NCI-H2029 (cell line): ENCODE measurements around the gene TSC22D2.
"Not testable (repeated sequence)": the region's sequence is repeated elsewhere in the genome, so short reads cannot be mapped to it uniquely, and the experiment has no call there.

ENCODE experiments used
- DNase-seq: peaks from one replicate; lab custom pipeline; 2025; lab: John Stamatoyannopoulos, UW

Gene TSC22D2

DNA sequence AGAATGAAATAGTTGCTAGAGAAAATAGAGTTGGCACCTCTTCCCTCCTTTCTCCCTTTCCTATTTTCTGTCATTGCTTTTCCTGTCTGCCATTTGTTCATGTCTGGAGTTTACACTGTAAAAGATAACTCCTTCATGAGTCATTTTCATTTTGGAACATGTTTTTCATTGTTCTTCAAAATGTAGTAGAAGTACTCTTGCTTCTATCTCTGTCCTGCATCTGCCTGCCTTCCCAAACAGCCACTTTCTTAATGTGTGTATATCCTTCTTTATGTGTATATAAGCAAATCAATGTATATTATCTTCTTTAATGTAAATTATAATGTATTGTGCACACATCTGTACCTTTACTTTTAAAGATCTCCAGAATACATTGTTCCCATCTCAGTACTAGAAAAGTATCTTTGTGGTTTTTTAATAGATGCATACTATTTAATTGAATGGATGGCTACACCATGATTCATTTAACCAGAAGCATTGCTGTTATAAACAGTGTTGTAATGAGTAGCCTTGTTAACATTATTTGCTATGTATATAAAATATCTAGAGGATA lies 41.1 kb downstream of the TSC22D2 start:
- no peak for DNase-seq

GRCh38 chr3:150450916-150451315 lies 42.8 kb downstream of the TSC22D2 start:
- DNase-seq = no peak

DNA sequence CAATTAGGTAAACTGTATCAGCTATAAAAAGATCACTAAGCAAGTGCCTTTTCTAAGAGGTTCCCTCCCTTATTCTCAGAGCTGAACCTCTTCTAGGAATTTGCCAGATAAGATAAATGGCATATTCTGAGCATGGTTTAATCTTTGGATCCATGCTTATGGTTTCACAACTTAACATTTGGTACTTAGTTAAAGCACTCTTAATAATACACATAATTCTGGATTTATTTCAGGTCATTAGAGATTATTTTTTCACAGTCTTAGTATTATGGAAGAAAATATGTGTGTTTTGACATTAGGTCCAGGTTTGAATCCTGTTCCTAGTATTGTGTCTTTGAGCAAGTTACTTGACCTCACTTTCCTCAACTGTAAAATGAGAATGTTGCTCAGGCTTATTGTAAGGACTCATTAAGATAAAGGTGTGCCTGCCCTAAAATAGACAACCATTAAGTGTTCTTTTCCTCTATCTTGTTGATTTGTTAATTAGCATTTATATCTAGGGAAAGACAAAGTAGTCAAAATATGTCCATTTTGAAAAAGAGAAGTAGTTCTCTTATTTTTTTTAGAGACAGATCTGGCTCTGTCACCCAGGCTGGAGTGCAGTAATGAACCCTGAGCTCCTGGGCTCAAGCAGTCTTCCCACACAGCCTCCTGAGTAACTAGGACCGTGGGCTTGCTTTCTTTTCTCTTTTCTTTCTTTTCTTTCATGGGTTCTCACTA lies 43.4 kb downstream of the TSC22D2 start:
- no peak for DNase-seq

GRCh38 chr3:150453353-150453752 lies 45.3 kb downstream of the TSC22D2 start:
- DNase-seq = no peak

- DNase-seq = no peak
These were observed 46.0 kb downstream of the TSC22D2 start for GRCh38 chr3:150454085-150454484.

- DNase-seq = no peak
These were observed 46.5 kb downstream of the TSC22D2 start for GRCh38 chr3:150454622-150455021.

GRCh38 chr3:150455341-150455740 lies 47.2 kb downstream of the TSC22D2 start:
- no peak for DNase-seq

DNA sequence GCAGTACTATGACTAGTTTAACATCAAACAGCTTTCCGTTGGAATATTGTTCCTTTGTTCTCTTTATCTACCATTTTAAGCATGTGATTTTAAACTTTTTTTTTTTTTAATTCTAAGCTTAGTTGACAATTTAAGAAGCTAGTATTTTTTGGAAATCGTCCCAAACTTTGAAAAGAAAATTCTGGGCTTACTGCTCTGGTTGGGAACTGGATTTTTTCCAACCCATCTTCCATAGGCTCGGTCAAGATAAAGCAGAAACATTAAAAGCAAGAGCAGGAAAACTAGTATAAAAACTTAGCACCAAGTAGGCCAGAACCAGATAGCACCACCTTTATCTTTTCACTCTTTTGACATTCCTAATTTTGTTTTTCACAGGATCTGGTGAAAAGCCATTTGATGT lies 49.9 kb downstream of the TSC22D2 start:
- no peak for DNase-seq

GRCh38 chr3:150460484-150460883 lies 52.4 kb downstream of the TSC22D2 start:
- no peak for DNase-seq

- DNase-seq = no peak
These were observed 53.3 kb downstream of the TSC22D2 start for GRCh38 chr3:150461399-150461798.

- no peak for DNase-seq
These were observed 54.0 kb downstream of the TSC22D2 start for GRCh38 chr3:150462108-150462507.

DNA sequence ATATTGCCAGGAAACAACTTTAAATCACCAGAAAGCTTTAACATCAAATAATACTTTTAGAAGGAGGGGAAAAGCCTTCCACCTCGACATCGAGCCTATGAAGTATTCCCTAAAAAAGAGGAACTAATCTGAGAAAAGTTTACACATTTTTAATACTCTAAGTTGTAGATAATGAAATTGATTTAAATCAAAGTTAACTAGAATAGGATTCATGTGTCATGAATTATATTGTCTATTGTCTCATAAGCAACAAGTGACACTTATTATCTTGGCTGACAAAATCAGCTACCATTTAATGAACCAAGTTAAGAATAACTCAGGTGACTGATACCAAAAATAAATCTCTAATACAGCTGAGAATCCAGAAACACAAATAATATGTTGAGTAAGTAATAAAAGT lies 56.6 kb downstream of the TSC22D2 start:
- DNase-seq = no peak

GRCh38 chr3:150467381-150467780 lies 59.3 kb downstream of the TSC22D2 start:
- no peak for DNase-seq

- DNase-seq = no peak
These were observed 61.2 kb downstream of the TSC22D2 start for GRCh38 chr3:150469031-150469930.

GRCh38 chr3:150469931-150470740 lies 62.0 kb downstream of the TSC22D2 start:
- DNase-seq = peak; percentile 19

DNA sequence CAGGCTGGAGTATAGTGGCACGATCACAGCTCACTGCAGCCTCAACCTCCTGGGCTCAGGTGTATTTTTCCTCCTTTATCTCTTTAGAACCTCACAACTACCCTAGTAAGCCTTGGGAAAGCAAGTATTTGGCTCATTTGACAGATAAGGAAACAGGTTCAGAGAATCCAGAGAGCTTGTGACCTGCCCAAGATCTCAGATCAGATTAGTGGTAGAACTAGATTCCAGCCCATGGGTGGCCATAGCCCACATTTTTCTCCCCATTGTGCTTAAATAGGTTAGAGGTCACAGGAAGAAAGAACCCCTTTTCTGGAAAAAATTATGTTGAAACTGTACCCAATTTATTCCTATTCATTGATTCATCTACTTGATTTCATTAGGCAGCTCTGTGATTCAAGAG lies 64.3 kb downstream of the TSC22D2 start:
- DNase-seq = no peak

GRCh38 chr3:150473161-150473560 lies 65.1 kb downstream of the TSC22D2 start:
- DNase-seq = not testable (repeated sequence)

GRCh38 chr3:150479370-150479769 lies 71.3 kb downstream of the TSC22D2 start:
- no peak for DNase-seq

- DNase-seq = peak; percentile 17
These were observed 72.8 kb downstream of the TSC22D2 start for GRCh38 chr3:150480877-150481276.

DNA sequence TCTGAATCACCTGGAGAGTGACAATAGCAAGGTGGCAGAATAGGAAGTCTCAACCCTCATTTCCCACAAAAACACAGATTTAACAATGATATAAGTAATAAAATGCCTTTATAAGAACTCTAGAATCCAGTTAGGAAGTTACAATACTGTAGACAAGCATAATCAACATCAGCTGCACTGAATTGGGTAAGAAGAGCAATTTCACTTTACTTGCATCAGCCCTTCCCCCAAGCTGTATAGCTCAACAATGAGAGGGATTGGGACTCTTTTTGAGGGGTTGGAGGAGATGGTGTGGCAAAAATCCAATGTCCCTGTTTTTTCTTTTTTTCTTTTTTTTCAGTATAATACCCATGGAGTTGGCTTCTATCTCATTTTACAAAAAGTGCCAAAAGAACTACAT lies 75.1 kb downstream of the TSC22D2 start:
- no peak for DNase-seq

- DNase-seq = no peak
These were observed 76.3 kb downstream of the TSC22D2 start for GRCh38 chr3:150484410-150484809.

DNA sequence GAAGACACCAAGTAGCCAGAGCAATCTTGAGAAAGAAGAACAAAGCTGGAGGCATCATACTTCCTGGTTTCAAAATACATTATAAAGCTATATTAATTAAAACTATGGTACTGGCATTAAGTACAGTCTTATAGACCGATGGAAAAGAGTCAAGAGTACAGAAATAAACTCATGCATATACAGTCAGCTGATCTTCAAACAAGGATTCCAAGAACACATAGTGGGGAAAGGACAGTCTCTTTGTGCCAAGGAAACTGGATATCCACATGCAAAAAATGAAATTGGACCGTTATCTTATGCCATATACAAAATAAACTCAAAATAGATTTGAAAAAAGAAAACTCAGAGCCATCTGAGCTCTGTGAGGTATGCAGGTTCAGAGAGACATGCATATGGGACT lies 80.8 kb downstream of the TSC22D2 start:
- no peak for DNase-seq
